Measurements from ENCODE around the gene PPP1R9B. TPM values are rescaled to one million over a fixed set of nuclear protein-coding genes. Genes with fewer than 3 reads are reported as not detected.

Gene PPP1R9B
- total and polyA plus RNA-seq, 5 donors from 2014 or later = 0.41 to 85.4 (median 0.45) TPM

GRCh38 chr17:50139950-50140885 lies 10.3 kb downstream of the PPP1R9B start:
- no peaks in the 10 kb centered on the region for H3K27me3 Mint-ChIP-seq
- H3K4me3 Mint-ChIP-seq = peak overlapping the region; percentile 16 to 82 (median 70)
- peaks cover 0 to 1% (median 0%) of the 10 kb centered on the region in 7 donors for H3K9me3 Mint-ChIP-seq
- peaks cover 6 to 62% (median 33%) of the 10 kb centered on the region in 4 donors for H3K4me1 Mint-ChIP-seq
- Histone ChIP-seq H3K4me1 (ENCODE audit: control insufficient read depth, insufficient read depth, low read length, poor library complexity, severe bottlenecking) (peaks cover 52% of the 10 kb centered on the region), H3K36me3 (ENCODE audit: control insufficient read depth, insufficient read depth, low read length) (peaks cover 91% of the 10 kb centered on the region), H3K27ac (ENCODE audit: insufficient read depth, low read length, poor library complexity, severe bottlenecking) (peak overlapping the region; percentile 42), H3K4me3 (ENCODE audit: low read depth, low read length) (peak overlapping the region; percentile 44), H3K9me3 (ENCODE audit: control insufficient read depth in 2 of 2, low read length in 2 of 2) (no peaks in the 10 kb centered on the region), H3K27me3 (ENCODE audit: control insufficient read depth, insufficient read depth, low read length) (no peaks in the 10 kb centered on the region)
- DNase-seq (peak; percentile 74 to 79 (median 75)), ATAC-seq (ENCODE audit: low read depth in 2 of 2) (peak; percentile 83 to 85)
- peak overlapping the region; percentile 65 to 73 (median 72) for H3K27ac Mint-ChIP-seq
- peaks cover 63% of the 10 kb centered on the region for H3K36me3 Mint-ChIP-seq

- Mint-ChIP-seq H3K4me3 (peak overlapping the region in 1 of 4 donors; percentile 68), H3K27ac (no peak overlapping the region), H3K4me1 (peaks cover 6 to 54% (median 31%) of the 10 kb centered on the region in 4 donors), H3K27me3 (no peaks in the 10 kb centered on the region), H3K9me3 (peaks cover 0 to 1% (median 0%) of the 10 kb centered on the region in 7 donors), H3K36me3 (peaks cover 57% of the 10 kb centered on the region)
- no peaks in the 10 kb centered on the region for H3K27me3 ChIP-seq (ENCODE audit: control insufficient read depth, insufficient read depth, low read length)
- no peak overlapping the region for H3K27ac ChIP-seq (ENCODE audit: insufficient read depth, low read length, poor library complexity, severe bottlenecking)
- no peak for ATAC-seq (ENCODE audit: low read depth in 2 of 2)
- peaks cover 46% of the 10 kb centered on the region for H3K4me1 ChIP-seq (ENCODE audit: control insufficient read depth, insufficient read depth, low read length, poor library complexity, severe bottlenecking)
- H3K9me3 ChIP-seq (ENCODE audit: control insufficient read depth in 2 of 2, low read length in 2 of 2) = no peaks in the 10 kb centered on the region
- no peak overlapping the region for H3K4me3 ChIP-seq (ENCODE audit: low read depth, low read length)
- DNase-seq = no peak
- peaks cover 91% of the 10 kb centered on the region for H3K36me3 ChIP-seq (ENCODE audit: control insufficient read depth, insufficient read depth, low read length)
Observed at GRCh38 chr17:50139185-50139783, 11.2 kb downstream of the PPP1R9B start.

GRCh38 chr17:50137042-50137441 lies 13.4 kb downstream of the PPP1R9B start:
- Mint-ChIP-seq H3K4me1 (peaks cover 6 to 34% (median 23%) of the 10 kb centered on the region in 4 donors), H3K27ac (no peak overlapping the region)

GRCh38 chr17:50136096-50136687 lies 14.3 kb downstream of the PPP1R9B start:
- H3K27me3 ChIP-seq (ENCODE audit: control insufficient read depth, insufficient read depth, low read length) = no peaks in the 10 kb centered on the region
- H3K9me3 ChIP-seq (ENCODE audit: control insufficient read depth in 2 of 2, low read length in 2 of 2) = no peaks in the 10 kb centered on the region
- H3K27ac ChIP-seq (ENCODE audit: insufficient read depth, low read length, poor library complexity, severe bottlenecking) = no peak overlapping the region
- H3K4me3 ChIP-seq (ENCODE audit: low read depth, low read length) = no peak overlapping the region
- H3K9me3 Mint-ChIP-seq = peaks cover 0 to 3% (median 0%) of the 10 kb centered on the region in 7 donors
- ATAC-seq (ENCODE audit: low read depth in 2 of 2) = no peak
- peaks cover 19% of the 10 kb centered on the region for H3K4me1 ChIP-seq (ENCODE audit: control insufficient read depth, insufficient read depth, low read length, poor library complexity, severe bottlenecking)
- no peak overlapping the region for H3K27ac Mint-ChIP-seq
- no peak for DNase-seq
- peaks cover 6 to 30% (median 23%) of the 10 kb centered on the region in 4 donors for H3K4me1 Mint-ChIP-seq
- H3K36me3 ChIP-seq (ENCODE audit: control insufficient read depth, insufficient read depth, low read length) = peaks cover 65% of the 10 kb centered on the region
- peaks cover 6% of the 10 kb centered on the region for H3K27me3 Mint-ChIP-seq
- no peak overlapping the region for H3K4me3 Mint-ChIP-seq
- H3K36me3 Mint-ChIP-seq = peaks cover 43% of the 10 kb centered on the region

More at GRCh38 chr17:50137042-50137441, 13.4 kb downstream of the PPP1R9B start:
- no peaks in the 10 kb centered on the region for H3K27me3 Mint-ChIP-seq
- peaks cover 49% of the 10 kb centered on the region for H3K36me3 Mint-ChIP-seq
- H3K9me3 Mint-ChIP-seq = peaks cover 0 to 3% (median 0%) of the 10 kb centered on the region in 7 donors
- DNase-seq (no peak), ATAC-seq (ENCODE audit: low read depth in 2 of 2) (no peak)
- H3K4me3 Mint-ChIP-seq = no peak overlapping the region
- peaks cover 27% of the 10 kb centered on the region for H3K4me1 ChIP-seq (ENCODE audit: control insufficient read depth, insufficient read depth, low read length, poor library complexity, severe bottlenecking)
- no peak overlapping the region for H3K4me3 ChIP-seq (ENCODE audit: low read depth, low read length)
- no peaks in the 10 kb centered on the region for H3K9me3 ChIP-seq (ENCODE audit: control insufficient read depth in 2 of 2, low read length in 2 of 2)
- H3K27me3 ChIP-seq (ENCODE audit: control insufficient read depth, insufficient read depth, low read length) = no peaks in the 10 kb centered on the region
- H3K27ac ChIP-seq (ENCODE audit: insufficient read depth, low read length, poor library complexity, severe bottlenecking) = no peak overlapping the region
- H3K36me3 ChIP-seq (ENCODE audit: control insufficient read depth, insufficient read depth, low read length) = peaks cover 72% of the 10 kb centered on the region

- peaks cover 6 to 30% (median 22%) of the 10 kb centered on the region in 4 donors for H3K4me1 Mint-ChIP-seq
- peaks cover 12% of the 10 kb centered on the region for H3K27me3 Mint-ChIP-seq
- peak overlapping the region in 1 of 3 donors; percentile 20 for H3K27ac Mint-ChIP-seq
- H3K4me3 Mint-ChIP-seq = no peak overlapping the region
- no peak overlapping the region for H3K27ac ChIP-seq (ENCODE audit: insufficient read depth, low read length, poor library complexity, severe bottlenecking)
- H3K9me3 ChIP-seq (ENCODE audit: control insufficient read depth in 2 of 2, low read length in 2 of 2) = no peaks in the 10 kb centered on the region
- H3K36me3 Mint-ChIP-seq = peaks cover 38% of the 10 kb centered on the region
- no peak for DNase-seq
- peaks cover 0 to 3% (median 0%) of the 10 kb centered on the region in 7 donors for H3K9me3 Mint-ChIP-seq
- ATAC-seq (ENCODE audit: low read depth in 2 of 2) = no peak
- H3K4me1 ChIP-seq (ENCODE audit: control insufficient read depth, insufficient read depth, low read length, poor library complexity, severe bottlenecking) = peaks cover 17% of the 10 kb centered on the region
- H3K4me3 ChIP-seq (ENCODE audit: low read depth, low read length) = no peak overlapping the region
- H3K36me3 ChIP-seq (ENCODE audit: control insufficient read depth, insufficient read depth, low read length) = peaks cover 58% of the 10 kb centered on the region
- peaks cover 2% of the 10 kb centered on the region for H3K27me3 ChIP-seq (ENCODE audit: control insufficient read depth, insufficient read depth, low read length)
Observed at GRCh38 chr17:50135316-50136095, 15.0 kb downstream of the PPP1R9B start.

- H3K27ac Mint-ChIP-seq = no peak overlapping the region
- H3K4me1 Mint-ChIP-seq = peaks cover 0 to 23% (median 12%) of the 10 kb centered on the region in 4 donors
- peaks cover 29% of the 10 kb centered on the region for H3K36me3 Mint-ChIP-seq
- H3K9me3 Mint-ChIP-seq = peaks cover 0 to 3% (median 0%) of the 10 kb centered on the region in 7 donors
- ATAC-seq (ENCODE audit: low read depth in 2 of 2) (no peak), DNase-seq (no peak)
- H3K4me3 Mint-ChIP-seq = no peak overlapping the region
- Histone ChIP-seq H3K27ac (ENCODE audit: insufficient read depth, low read length, poor library complexity, severe bottlenecking) (no peak overlapping the region), H3K27me3 (ENCODE audit: control insufficient read depth, insufficient read depth, low read length) (peaks cover 2% of the 10 kb centered on the region), H3K4me1 (ENCODE audit: control insufficient read depth, insufficient read depth, low read length, poor library complexity, severe bottlenecking) (peaks cover 15% of the 10 kb centered on the region), H3K9me3 (ENCODE audit: control insufficient read depth in 2 of 2, low read length in 2 of 2) (no peaks in the 10 kb centered on the region), H3K4me3 (ENCODE audit: low read depth, low read length) (no peak overlapping the region), H3K36me3 (ENCODE audit: control insufficient read depth, insufficient read depth, low read length) (peaks cover 51% of the 10 kb centered on the region)
- peaks cover 13% of the 10 kb centered on the region for H3K27me3 Mint-ChIP-seq
Observed at GRCh38 chr17:50134206-50135110, 16.0 kb downstream of the PPP1R9B start.
